ENCODE measurements around the gene CFAP45.

Gene CFAP45

GRCh38 chr1:159884296-159884695 is 15.7 kb downstream of the CFAP45 start:
- H3K4me3 ChIP-seq (ENCODE audit: low read depth, low read length) = no peak overlapping the region
- DNase-seq (ENCODE audit: low read depth) = no peak

- DNase-seq (ENCODE audit: low read depth) = no peak
- no peak overlapping the region for H3K4me3 ChIP-seq (ENCODE audit: low read depth, low read length)
These were observed 16.8 kb downstream of the CFAP45 start for GRCh38 chr1:159883134-159883533.

GRCh38 chr1:159882527-159882862 is 17.5 kb downstream of the CFAP45 start:
- H3K4me3 ChIP-seq (ENCODE audit: low read depth, low read length) = no peak overlapping the region
- DNase-seq (ENCODE audit: low read depth) = no peak

GRCh38 chr1:159881622-159882526 is 18.1 kb downstream of the CFAP45 start:
- no peak overlapping the region for H3K4me3 ChIP-seq (ENCODE audit: low read depth, low read length)

GRCh38 chr1:159880430-159880829 is 19.5 kb downstream of the CFAP45 start:
- DNase-seq (ENCODE audit: low read depth) = no peak
- no peak overlapping the region for H3K4me3 ChIP-seq (ENCODE audit: low read depth, low read length)

More at GRCh38 chr1:159881622-159882526, 18.1 kb downstream of the CFAP45 start:
- DNase-seq (ENCODE audit: low read depth) = peak; percentile 98

GRCh38 chr1:159879977-159880376 is 20.0 kb downstream of the CFAP45 start:
- peak; percentile 62 for DNase-seq (ENCODE audit: low read depth)
- H3K4me3 ChIP-seq (ENCODE audit: low read depth, low read length) = no peak overlapping the region

GRCh38 chr1:159879136-159879535 is 20.8 kb downstream of the CFAP45 start:
- no peak for DNase-seq (ENCODE audit: low read depth)

GRCh38 chr1:159877695-159878444 is 22.1 kb downstream of the CFAP45 start:
- H3K4me3 ChIP-seq (ENCODE audit: low read depth, low read length) = no peak overlapping the region
- no peak for DNase-seq (ENCODE audit: low read depth)

More at GRCh38 chr1:159879136-159879535, 20.8 kb downstream of the CFAP45 start:
- no peak overlapping the region for H3K4me3 ChIP-seq (ENCODE audit: low read depth, low read length)

GRCh38 chr1:159873530-159874143 is 26.3 kb downstream of the CFAP45 start:
- H3K4me3 ChIP-seq (ENCODE audit: low read depth, low read length) = no peak overlapping the region
- no peak for DNase-seq (ENCODE audit: low read depth)

GRCh38 chr1:159872891-159873290 is 27.1 kb downstream of the CFAP45 start:
- DNase-seq (ENCODE audit: low read depth) = no peak
- no peak overlapping the region for H3K4me3 ChIP-seq (ENCODE audit: low read depth, low read length)

- no peak overlapping the region for H3K4me3 ChIP-seq (ENCODE audit: low read depth, low read length)
- no peak for DNase-seq (ENCODE audit: low read depth)
These were observed 29.3 kb downstream of the CFAP45 start for GRCh38 chr1:159870704-159871103.

- DNase-seq (ENCODE audit: low read depth) = no peak
- H3K4me3 ChIP-seq (ENCODE audit: low read depth, low read length) = no peak overlapping the region
These were observed 30.4 kb downstream of the CFAP45 start for GRCh38 chr1:159869607-159870006.

GRCh38 chr1:159869173-159869572 is 30.8 kb downstream of the CFAP45 start:
- no peak overlapping the region for H3K4me3 ChIP-seq (ENCODE audit: low read depth, low read length)

GRCh38 chr1:159868766-159869165 is 31.2 kb downstream of the CFAP45 start:
- H3K4me3 ChIP-seq (ENCODE audit: low read depth, low read length) = no peak overlapping the region
- no peak for DNase-seq (ENCODE audit: low read depth)

More at GRCh38 chr1:159869173-159869572, 30.8 kb downstream of the CFAP45 start:
- peak; percentile 52 for DNase-seq (ENCODE audit: low read depth)

GRCh38 chr1:159867664-159868026 is 32.3 kb downstream of the CFAP45 start:
- no peak for DNase-seq (ENCODE audit: low read depth)

GRCh38 chr1:159866905-159867663 is 32.9 kb downstream of the CFAP45 start:
- H3K4me3 ChIP-seq (ENCODE audit: low read depth, low read length) = no peak overlapping the region
- DNase-seq (ENCODE audit: low read depth) = no peak

More at GRCh38 chr1:159867664-159868026, 32.3 kb downstream of the CFAP45 start:
- no peak overlapping the region for H3K4me3 ChIP-seq (ENCODE audit: low read depth, low read length)

- DNase-seq (ENCODE audit: low read depth) = no peak
These were observed 33.9 kb downstream of the CFAP45 start for GRCh38 chr1:159866066-159866465.

GRCh38 chr1:159864262-159864661 is 35.7 kb downstream of the CFAP45 start:
- DNase-seq (ENCODE audit: low read depth) = no peak
- H3K4me3 ChIP-seq (ENCODE audit: low read depth, low read length) = no peak overlapping the region

More at GRCh38 chr1:159866066-159866465, 33.9 kb downstream of the CFAP45 start:
- no peak overlapping the region for H3K4me3 ChIP-seq (ENCODE audit: low read depth, low read length)

- no peak for DNase-seq (ENCODE audit: low read depth)
- H3K4me3 ChIP-seq (ENCODE audit: low read depth, low read length) = no peak within 1 kb of the TSS
These were observed 37.4 kb downstream of the CFAP45 start, which contains the start of gene VSIG8 for GRCh38 chr1:159862557-159862956. Gene VSIG8 (minus strand): TSS chr1:159862657. CDS start chr1:159862521, 136 bp downstream.
